ENCODE data around the gene PHYH. TPM values are rescaled to one million over a fixed set of nuclear protein-coding genes. Genes with fewer than 3 reads are reported as not detected.
"Not testable (repeated sequence)": the region's sequence is repeated elsewhere in the genome, so short reads cannot be mapped to it uniquely, and the experiment has no call there.

PHYH gene
- total RNA-seq, 1 experiment from 2014 or later = 22.5 TPM

GRCh38 chr10:13334556-13334955, 34.7 kb upstream of the PHYH start (continued):
- no peak for TF ChIP-seq ELF4 (CRISPR knock-in tag; IDR thresholded peaks at IDR 0.05; ENCODE audit: low read depth)

- H3K4me1 Mint-ChIP-seq = peaks cover 24% of the 10 kb centered on the region
- ChIA-PET POLR2A (no interaction called here), CTCF (no interaction called here)
- peak overlapping the region; percentile 82 for H3K27ac Mint-ChIP-seq
- DNase-seq (ENCODE audit: low spot score) (no peak), ATAC-seq (no peak)
- H3K36me3 Mint-ChIP-seq = peaks cover 95% of the 10 kb centered on the region
- no peak overlapping the region for H3K4me3 Mint-ChIP-seq
- no peak for TF ChIP-seq HMGXB4 (CRISPR knock-in tag; IDR thresholded peaks at IDR 0.05)
- TF ChIP-seq STAT6 (CRISPR knock-in tag; conservative IDR thresholded peaks at IDR 0.05; ENCODE audit: low read depth) = no peak
- no peak for TF ChIP-seq FOXJ3 (CRISPR knock-in tag; IDR thresholded peaks at IDR 0.05; ENCODE audit: borderline replicate concordance)
- TF ChIP-seq ZNF263 (CRISPR knock-in tag; IDR thresholded peaks at IDR 0.05; ENCODE audit: low read depth) = no peak
- H3K9me3 Mint-ChIP-seq = no peaks in the 10 kb centered on the region
- no peaks in the 10 kb centered on the region for H3K27me3 Mint-ChIP-seq (ENCODE audit: low read depth)
These were observed 31.8 kb upstream of the PHYH start for GRCh38 chr10:13331646-13332045.

GRCh38 chr10:13330980-13331379, 31.1 kb upstream of the PHYH start:
- CTCF ChIA-PET; ATAC-seq; H3K4me3 Mint-ChIP-seq; H3K27me3 Mint-ChIP-seq (ENCODE audit: low read depth); DNase-seq (ENCODE audit: low spot score); H3K9me3 Mint-ChIP-seq: not testable (repeated sequence)
- Mint-ChIP-seq H3K27ac (peak overlapping the region; percentile 86; the same call in 1 of the 2 replicates), H3K36me3 (peaks cover 95% of the 10 kb centered on the region), H3K4me1 (peaks cover 24% of the 10 kb centered on the region)
- POLR2A ChIA-PET = interaction anchor here (2.5 kb wide), 1 partner anchor 19 kb away, joined by 6 read pairs; no protein-coding TSS in a partner anchor

- no peak for TF ChIP-seq CREM (CRISPR knock-in tag; IDR thresholded peaks at IDR 0.05)
- no peak for TF ChIP-seq SP1 (CRISPR knock-in tag; conservative IDR thresholded peaks at IDR 0.05)
- no peak for TF ChIP-seq HMGA2 (CRISPR knock-in tag; IDR thresholded peaks at IDR 0.05)
- H3K36me3 Mint-ChIP-seq = peaks cover 93% of the 10 kb centered on the region
- H3K4me3 Mint-ChIP-seq = no peak overlapping the region
- H3K4me1 Mint-ChIP-seq = peaks cover 24% of the 10 kb centered on the region
- ChIA-PET POLR2A (interaction anchor here (0.6 to 2.5 kb wide), 2 partner anchors 12 to 20 kb away, joined by 4 to 6 read pairs; no protein-coding TSS in a partner anchor), CTCF (interaction anchor here (1.0 to 1.7 kb wide), 2 partner anchors 21 to 23 kb away, joined by 3 to 5 read pairs; no protein-coding TSS in a partner anchor)
- DNase-seq (ENCODE audit: low spot score) = no peak
- no peak for ATAC-seq
- H3K27me3 Mint-ChIP-seq (ENCODE audit: low read depth) = no peaks in the 10 kb centered on the region
- peak overlapping the region; percentile 97 for H3K27ac Mint-ChIP-seq
- H3K9me3 Mint-ChIP-seq = no peaks in the 10 kb centered on the region
These were observed 29.7 kb upstream of the PHYH start for GRCh38 chr10:13329565-13329964.

GRCh38 chr10:13328613-13329012, 28.7 kb upstream of the PHYH start:
- Mint-ChIP-seq H3K27me3 (ENCODE audit: low read depth) (no peaks in the 10 kb centered on the region), H3K9me3 (no peaks in the 10 kb centered on the region), H3K36me3 (peaks cover 94% of the 10 kb centered on the region), H3K27ac (peak overlapping the region; percentile 97), H3K4me3 (no peak overlapping the region), H3K4me1 (peaks cover 24% of the 10 kb centered on the region)
- ChIA-PET POLR2A (interaction anchor here (2.5 kb wide), 1 partner anchor 21 kb away, joined by 6 read pairs; no protein-coding TSS in a partner anchor), CTCF (interaction anchor here (1.0 to 1.7 kb wide), 3 partner anchors 22 to 24 kb away, joined by 3 to 5 read pairs (median 3); no protein-coding TSS in a partner anchor)
- ATAC-seq (no peak; the same call in 1 of the 2 replicates), DNase-seq (ENCODE audit: low spot score) (no peak)
- TF ChIP-seq ATF3 (CRISPR knock-in tag; conservative IDR thresholded peaks at IDR 0.05) = no peak
- no peak for TF ChIP-seq ZNF512 (CRISPR knock-in tag; IDR thresholded peaks at IDR 0.05; ENCODE audit: borderline replicate concordance)
- TF ChIP-seq ZNF281 (CRISPR knock-in tag; IDR thresholded peaks at IDR 0.05) = no peak
- 0 out of 2 replicates have a peak, but pooled peaks have one; percentile 26 for TF ChIP-seq E2F5 (CRISPR knock-in tag; IDR thresholded peaks at IDR 0.05)

All from WTC11 (cell line).